ENCODE results near the gene ANKFN1.

DNA sequence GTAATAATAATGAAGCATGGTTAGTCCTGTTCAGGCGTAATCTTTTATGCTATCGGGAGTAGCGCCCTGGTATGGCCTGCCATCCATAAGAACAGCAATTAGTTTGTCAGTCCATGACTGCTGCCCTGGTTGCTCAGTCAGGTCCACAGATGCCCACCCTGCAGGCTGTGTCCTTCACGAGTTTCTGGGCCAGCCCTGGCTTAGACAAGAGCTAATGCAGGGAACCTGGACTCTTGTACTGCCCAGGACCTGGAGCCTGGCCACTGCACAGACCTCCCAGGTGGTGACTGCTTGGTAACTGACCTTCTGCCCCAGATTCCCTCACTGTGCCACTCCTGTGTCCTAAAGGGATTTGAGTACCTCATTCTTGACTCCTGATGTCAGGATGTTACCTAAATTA lies 279.2 kb downstream of the ANKFN1 start:
- TF ChIP-seq, protein P1, sequence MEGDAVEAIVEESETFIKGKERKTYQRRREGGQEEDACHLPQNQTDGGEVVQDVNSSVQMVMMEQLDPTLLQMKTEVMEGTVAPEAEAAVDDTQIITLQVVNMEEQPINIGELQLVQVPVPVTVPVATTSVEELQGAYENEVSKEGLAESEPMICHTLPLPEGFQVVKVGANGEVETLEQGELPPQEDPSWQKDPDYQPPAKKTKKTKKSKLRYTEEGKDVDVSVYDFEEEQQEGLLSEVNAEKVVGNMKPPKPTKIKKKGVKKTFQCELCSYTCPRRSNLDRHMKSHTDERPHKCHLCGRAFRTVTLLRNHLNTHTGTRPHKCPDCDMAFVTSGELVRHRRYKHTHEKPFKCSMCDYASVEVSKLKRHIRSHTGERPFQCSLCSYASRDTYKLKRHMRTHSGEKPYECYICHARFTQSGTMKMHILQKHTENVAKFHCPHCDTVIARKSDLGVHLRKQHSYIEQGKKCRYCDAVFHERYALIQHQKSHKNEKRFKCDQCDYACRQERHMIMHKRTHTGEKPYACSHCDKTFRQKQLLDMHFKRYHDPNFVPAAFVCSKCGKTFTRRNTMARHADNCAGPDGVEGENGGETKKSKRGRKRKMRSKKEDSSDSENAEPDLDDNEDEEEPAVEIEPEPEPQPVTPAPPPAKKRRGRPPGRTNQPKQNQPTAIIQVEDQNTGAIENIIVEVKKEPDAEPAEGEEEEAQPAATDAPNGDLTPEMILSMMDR (IDR thresholded peaks at IDR 0.05), result no peak
- no peak for TF ChIP-seq POLR2A (IDR thresholded peaks at IDR 0.05)
